ENCODE measurements around the gene SLC25A51. TPM values are rescaled to one million over a fixed set of nuclear protein-coding genes. Genes with fewer than 3 reads are reported as not detected.
"Not testable (repeated sequence)": the region's sequence is repeated elsewhere in the genome, so short reads cannot be mapped to it uniquely, and the experiment has no call there.

SLC25A51 gene
- total RNA-seq, 1 donor from 2014 or later, result 29.0 TPM

DNA sequence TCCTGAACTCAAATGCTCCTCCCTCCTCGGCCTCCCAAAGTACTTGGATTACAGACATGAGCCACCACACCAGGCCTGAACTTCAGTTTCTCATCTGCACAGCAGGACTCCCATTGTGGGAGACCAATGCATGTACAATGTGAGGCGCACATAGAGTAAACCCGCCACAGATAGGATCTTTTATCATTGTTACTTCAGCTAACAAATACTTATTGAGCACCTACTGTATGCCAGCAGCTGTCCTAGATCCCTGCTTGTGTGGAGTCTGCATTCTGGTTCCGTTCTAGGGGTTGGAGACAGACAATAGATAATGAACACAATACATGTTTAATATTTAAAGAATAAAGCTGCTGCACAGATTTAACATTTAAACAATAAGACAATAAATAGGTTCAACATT lies 6.3 kb upstream of the SLC25A51 start:
- no peak for DNase-seq (ENCODE audit: low spot score)
- intact Hi-C loops (cut with DNase I), result loop anchor here (5.0 kb wide), 2 partner anchors 177 to 452 kb away; no protein-coding TSS in a partner anchor

DNA sequence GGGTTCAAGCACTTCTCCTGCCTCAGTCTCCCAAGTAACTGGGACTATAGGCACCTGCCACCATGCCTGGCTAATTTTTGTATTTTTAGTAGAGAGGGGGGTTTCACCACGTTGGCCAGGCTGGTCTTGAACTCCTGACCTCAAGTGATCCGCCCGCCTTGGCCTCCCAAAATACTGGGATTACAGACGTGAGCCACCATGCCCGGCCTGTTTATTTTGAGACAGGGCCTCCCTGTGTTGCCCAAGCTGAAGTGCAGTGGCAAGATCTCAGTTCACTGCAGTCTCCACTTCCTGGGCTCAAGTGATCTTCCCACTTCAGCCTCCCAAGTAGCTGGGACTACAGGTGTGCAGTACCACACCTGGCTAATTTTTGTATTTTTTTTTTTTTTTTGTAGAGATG lies 5.9 kb upstream of the SLC25A51 start:
- intact Hi-C loops (cut with DNase I), result loop anchor here (5.0 to 10.0 kb wide), 3 partner anchors 177 to 452 kb away; partner anchors contain the start of gene POLR1E
- not testable (repeated sequence) for DNase-seq (ENCODE audit: low spot score)

DNA sequence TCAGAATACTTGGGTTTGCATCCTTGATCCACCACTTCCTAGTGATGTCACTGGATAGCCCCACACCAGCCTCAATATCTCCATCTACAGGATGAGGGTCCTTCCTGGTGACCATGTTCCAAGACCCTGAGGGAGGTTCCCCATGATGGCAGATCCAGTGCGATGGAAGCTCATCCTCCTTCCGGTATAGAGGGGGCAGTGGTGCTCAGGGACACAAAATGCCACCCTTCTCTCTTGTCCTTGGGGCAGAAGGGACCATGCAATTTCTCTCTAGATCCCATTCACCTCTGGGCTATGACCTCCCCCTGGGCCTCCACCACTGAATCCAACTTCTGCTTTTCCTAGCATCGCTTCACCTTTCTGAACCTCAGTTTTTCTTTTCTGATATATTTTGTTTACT lies 5.4 kb upstream of the SLC25A51 start:
- no peak for DNase-seq (ENCODE audit: low spot score)
- intact Hi-C loops (cut with DNase I), result loop anchor here (10.0 kb wide), 1 partner anchor 425 kb away; the partner anchor contains the start of gene POLR1E

DNA sequence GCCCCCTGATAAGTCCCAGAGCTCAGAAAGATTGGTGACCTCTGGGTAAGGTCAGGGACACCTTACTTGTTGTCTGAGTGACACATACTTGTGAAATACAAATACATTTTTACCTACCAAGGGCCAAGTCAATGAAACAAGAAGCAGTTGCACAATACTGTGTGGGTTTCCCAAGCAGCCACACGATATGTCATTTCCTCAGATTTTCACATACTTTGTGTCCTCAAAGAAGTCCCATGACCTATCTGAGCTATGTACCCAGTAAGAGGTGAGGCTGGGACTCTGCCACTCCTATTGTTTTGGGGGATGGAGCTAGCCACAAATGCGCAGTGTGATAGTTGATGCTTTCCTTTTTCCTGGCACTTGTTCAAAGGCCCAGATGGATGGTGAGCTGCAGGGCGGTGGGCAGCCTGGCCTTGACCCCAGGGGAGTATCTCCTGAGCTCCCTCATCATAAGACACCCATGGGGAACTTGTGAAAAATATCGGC lies 4.8 kb upstream of the SLC25A51 start:
- intact Hi-C loops (cut with DNase I), result loop anchor here (10.0 kb wide), 1 partner anchor 424 kb away; the partner anchor contains the start of gene POLR1E
- no peak for DNase-seq (ENCODE audit: low spot score)

DNA sequence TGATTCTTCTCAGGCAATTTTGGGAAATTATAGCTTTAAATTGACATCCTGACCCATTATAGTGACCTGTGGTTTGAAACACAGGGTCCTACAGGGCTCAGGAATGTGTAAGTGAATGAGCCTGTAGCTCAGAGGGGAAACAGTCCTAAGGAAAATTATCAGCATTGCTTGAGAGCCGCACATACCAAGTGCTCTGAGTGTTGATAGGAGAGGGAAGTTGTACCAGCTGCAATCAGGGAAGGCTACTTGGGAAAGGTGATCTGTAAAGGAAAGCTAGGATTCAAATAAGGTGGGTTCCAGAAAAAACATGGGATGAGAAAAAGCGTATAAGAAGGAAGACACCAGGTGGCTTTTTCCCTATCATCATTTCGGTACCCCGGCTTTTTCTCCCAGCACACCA lies 4.4 kb upstream of the SLC25A51 start:
- no peak for DNase-seq (ENCODE audit: low spot score)
- intact Hi-C loops (cut with DNase I), result loop anchor here (10.0 kb wide), 1 partner anchor 423 kb away; the partner anchor contains the start of gene POLR1E

DNA sequence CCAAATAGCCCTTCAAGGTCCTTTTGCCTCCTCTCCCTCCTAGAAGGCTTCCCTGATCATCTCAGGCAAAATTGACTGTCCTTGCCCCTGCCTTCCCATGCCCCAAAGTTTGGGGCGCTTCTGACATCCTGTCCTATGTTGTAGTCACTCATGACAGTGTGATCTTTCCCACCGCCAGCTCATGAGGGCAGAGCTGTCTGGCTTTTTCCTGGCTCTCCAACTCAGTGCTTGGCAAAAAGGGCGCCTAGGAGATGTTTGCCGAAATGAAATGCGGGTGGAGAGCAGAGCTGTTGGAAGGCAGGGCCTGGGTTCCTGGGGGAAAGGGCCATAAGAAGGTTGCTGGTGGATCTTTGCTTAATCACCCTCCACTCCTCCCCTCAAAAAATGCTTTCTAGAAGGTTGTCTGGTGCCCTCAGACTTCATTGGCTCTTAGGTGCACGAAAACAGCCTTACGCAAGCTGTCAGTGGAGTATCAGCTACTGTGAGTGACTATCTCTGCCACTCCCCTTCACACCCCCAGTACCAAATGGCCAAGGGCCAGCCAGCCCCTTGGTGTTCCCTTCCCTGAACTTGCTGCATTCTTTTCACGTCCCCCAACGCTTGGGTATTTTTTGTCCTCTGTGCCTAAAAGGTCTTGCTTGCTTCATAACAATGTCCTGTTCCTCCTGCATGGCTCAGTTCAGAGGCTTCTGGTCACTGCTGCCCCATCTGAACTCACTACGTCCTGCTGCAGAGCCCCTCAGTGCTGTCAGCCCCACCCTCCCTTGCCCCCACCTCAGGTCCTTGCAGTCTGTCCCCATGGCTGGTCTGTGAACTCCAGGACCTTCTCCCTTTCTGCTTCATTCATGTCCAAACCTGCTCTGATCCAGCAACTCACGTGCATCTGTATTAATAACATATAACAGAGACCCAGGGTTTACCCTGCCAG lies 2.6 kb upstream of the SLC25A51 start:
- no peak for DNase-seq (ENCODE audit: low spot score)
- intact Hi-C loops (cut with DNase I), result loop anchor here (10.0 kb wide), 1 partner anchor 422 kb away; the partner anchor contains the start of gene POLR1E

DNA sequence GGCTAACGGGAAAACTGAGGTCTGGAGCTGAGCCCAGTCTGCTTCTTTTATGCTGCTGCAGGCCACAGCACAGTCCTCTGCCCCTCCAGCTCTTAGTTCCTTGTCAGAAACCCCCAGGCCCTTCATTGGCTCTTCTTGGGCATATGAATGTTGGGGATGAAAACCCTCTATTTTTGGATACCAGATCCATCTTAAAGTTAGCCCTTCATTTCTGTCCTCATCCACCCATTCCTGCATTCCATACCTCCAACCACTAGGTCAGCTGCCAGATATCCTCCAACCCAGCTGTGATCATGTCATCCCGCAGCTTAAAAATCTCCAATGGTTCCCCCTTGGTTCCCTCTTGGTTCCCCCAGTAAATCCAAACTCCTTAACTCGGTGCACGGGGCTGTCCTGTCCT lies 1.8 kb upstream of the SLC25A51 start:
- intact Hi-C loops (cut with DNase I), result loop anchor here (10.0 kb wide), 1 partner anchor 421 kb away; the partner anchor contains the start of gene POLR1E
- DNase-seq (ENCODE audit: low spot score), result no peak

DNA sequence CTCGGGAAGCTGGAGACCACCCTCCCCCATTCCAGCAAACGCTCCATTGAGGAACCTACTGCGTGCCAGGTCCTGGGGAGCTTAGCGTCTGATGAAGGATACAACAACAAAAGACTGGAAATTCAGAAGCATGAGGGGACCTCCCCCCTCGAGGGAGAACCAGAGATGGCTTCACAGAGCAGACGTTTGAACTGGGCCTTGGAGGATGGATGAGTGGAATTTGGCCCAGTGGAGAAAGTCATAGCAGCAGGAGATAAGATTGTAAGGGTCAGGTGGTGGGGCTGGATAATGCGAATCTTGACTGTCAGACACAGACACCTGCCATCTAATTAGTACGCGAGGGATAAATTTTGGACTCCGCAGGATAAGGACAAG lies 1.2 kb upstream of the SLC25A51 start:
- intact Hi-C loops (cut with DNase I), result loop anchor here (10.0 kb wide), 1 partner anchor 420 kb away; the partner anchor contains the start of gene POLR1E
- no peak for DNase-seq (ENCODE audit: low spot score)

DNA sequence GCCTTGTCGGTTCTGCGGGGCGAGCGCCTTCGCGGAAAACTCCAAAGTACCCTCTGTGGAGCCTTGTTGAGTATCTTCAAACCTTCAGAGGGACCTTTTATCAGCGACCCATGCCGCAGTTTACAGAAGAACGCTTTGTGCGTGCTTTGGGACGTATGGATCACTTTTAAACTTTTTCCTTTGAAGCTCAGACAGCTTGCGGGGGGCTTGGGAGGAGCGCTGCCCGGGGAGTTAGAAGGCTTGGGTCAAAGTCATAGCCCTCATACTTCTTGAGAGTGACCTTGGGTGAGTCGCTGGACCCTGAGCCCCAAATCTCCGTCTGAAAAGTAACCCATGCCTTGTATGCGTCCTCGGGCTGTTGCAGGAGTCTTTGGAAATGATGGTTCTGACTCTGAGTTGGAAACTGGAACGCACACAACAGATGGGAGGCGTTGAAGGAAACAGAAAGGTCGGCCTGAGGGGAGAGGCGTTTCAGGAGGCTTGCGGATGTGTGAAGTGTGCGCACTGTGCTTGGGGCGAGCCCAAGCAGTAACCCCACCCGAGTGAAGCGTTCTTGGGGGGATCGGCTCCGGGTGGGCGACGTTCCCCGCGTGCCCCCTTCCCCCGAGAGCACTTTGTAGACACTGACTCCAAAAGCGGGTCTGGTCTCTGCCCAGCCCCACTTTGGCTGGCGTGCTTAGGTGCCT lies 661 bp upstream of the SLC25A51 start:
- intact Hi-C loops (cut with DNase I), result loop anchor here (10.0 kb wide), 1 partner anchor 420 kb away; the partner anchor contains the start of gene POLR1E
- no peak for DNase-seq (ENCODE audit: low spot score)

DNA sequence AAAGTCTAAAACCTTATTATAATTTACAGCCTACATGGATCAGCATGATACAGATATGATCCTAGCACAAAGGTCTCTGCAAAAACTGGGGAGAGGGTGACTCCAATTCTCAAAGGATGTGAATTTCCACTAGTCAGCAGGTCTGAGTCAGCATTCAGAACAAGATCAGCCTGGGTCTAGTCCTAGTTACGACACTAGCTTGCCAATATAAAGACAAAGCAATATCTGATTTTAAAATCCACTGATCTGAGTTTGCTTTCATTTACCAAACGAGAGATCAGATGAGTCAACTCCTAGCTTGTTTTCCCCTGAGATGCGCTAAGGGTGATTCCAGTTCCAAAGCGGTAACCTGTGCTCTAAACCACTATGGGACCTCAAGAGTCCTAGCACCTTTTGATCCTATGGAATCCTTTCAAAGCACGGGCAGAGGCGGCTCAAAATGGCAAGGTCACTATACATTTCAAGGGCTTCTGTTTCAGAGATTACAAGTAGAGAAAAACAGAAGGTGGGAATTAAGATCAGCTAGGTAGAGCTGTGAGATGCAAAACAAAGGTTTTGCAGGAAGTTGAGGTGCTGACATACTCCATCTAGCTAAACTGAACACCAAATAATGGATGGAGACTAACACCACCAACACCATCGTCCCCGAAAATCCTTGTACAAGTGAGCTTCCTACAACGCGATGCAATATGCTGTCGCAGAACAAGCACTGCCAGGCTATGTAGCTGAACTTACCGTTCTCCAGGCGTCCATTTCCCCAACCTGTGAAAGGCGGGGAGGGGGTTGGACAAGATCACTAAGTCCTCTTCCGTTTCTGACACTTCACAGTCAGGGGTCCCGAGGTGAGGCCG lies 906 bp downstream of the SLC25A51 start:
- intact Hi-C loops (cut with DNase I), result loop anchor here (10.0 kb wide), 1 partner anchor 418 kb away; the partner anchor contains the start of gene POLR1E
- DNase-seq (ENCODE audit: low spot score), result no peak

DNA sequence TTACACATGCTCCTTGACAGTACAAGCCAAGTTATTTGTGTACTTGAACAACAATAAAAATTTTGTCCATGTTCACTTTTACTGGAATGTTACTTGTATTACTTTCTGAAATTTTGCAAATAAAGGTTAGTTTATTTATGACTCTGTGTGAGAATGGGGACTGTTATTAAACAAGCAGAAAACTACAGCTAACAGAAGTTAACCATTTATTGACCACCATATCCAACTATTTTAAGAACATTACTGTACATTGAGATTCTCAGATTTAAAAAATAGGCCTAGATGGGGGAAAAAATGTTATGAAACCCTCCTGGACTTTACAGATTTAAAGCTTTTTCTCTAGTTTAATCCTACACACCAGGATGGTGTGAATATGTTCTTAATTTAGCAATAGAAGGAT lies 1.8 kb downstream of the SLC25A51 start:
- intact Hi-C loops (cut with DNase I), result loop anchor here (10.0 kb wide), 1 partner anchor 417 kb away; the partner anchor contains the start of gene POLR1E
- no peak for DNase-seq (ENCODE audit: low spot score)

DNA sequence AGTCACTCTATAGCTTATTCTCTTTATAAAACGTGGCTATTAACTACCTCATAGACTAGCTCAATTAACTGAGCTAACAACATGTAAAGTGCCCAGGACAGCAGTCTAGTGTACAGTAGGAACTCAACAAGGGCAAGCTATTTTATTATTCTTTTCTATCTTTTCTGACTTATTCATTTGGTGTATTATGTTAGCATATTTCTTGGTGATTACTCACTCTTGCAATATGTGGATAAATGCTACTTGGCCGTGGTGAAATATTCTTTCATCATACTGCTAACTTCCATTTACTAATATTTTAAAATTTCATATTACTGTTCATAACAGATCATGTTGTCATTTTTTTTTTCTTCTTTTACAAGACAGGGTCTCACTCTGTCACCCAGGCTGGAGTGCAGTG lies 4.9 kb downstream of the SLC25A51 start:
- no peak for DNase-seq (ENCODE audit: low spot score)
- intact Hi-C loops (cut with DNase I), result no loop called here

DNA sequence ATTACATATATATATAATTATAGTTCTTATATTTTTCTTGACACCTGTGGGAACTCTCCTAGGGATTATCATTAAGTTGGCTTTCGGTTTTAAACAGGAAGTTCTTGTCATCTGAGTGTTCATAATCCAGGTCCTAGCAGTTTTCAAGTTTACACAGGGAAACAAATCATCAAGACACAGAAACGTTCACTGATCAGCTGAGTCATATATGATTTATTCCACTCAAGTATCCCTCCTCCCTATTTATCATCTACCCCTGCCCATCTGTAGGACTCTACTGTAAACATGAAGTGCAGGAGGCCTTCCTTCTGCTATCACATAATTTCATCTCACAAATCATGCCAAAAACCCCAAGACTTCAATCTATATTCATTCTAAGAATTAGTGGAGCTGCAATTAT lies 6.3 kb downstream of the SLC25A51 start:
- intact Hi-C loops (cut with DNase I), result no loop called here
- no peak for DNase-seq (ENCODE audit: low spot score)

DNA sequence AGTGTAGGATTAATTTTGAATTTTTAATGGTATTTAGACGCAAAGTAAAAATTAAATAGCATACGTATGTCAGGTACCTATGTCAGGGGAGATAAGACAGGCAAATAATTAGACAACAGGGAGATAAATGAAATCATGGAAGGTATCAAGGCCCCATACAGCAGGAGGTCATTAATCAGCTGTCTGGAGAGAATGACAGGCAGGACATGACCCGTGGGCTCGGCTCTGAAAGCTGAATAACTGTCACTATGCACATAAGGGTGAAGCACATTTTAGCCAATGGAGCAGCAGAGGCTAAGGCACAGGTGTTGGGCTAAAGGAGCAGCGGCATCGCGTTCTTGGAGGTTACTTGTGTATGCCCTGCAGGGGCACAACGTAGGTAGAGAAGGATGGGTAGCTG lies 11.9 kb downstream of the SLC25A51 start:
- no peak for DNase-seq (ENCODE audit: low spot score)
- intact Hi-C loops (cut with DNase I), result no loop called here

DNA sequence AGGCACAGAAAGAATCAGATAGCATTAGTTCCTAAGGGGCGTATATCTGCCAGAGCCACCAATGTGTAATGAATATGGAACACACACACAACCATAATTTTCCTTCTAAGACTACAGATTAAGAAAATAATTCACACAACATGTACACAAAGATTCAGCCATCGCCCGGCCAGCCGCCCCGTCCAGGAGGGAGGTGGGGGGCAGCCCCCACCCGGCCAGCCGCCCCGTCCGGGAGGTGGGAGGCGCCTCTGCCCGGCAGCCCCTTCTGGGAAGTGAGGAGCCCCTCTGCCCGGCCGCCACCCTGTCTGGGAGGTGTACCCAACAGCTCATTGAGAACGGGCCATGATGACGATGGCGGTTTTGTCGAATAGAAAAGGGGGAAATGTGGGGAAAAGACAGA lies 12.9 kb downstream of the SLC25A51 start:
- DNase-seq (ENCODE audit: low spot score); intact Hi-C loops (cut with DNase I): not testable (repeated sequence)

DNA sequence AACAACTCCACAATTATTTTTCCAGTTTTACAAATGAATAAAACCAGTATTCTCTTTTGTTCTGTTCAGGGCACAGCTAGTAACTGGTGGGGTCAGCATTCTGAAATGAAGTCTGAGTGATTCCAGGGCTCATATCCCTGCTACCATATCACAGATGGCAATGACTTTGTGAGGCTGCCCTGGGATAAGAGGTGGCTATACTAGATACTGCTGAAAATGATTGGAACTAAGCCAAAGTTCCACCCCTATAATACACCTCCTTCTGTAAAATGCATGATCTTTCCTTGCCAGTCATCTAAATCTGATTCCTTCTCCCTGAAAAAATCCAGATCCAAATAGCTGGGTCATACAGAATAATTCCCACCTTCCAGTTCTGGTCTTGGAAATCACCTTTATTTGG lies 14.4 kb downstream of the SLC25A51 start:
- no peak for DNase-seq (ENCODE audit: low spot score)
- intact Hi-C loops (cut with DNase I), result no loop called here

DNA sequence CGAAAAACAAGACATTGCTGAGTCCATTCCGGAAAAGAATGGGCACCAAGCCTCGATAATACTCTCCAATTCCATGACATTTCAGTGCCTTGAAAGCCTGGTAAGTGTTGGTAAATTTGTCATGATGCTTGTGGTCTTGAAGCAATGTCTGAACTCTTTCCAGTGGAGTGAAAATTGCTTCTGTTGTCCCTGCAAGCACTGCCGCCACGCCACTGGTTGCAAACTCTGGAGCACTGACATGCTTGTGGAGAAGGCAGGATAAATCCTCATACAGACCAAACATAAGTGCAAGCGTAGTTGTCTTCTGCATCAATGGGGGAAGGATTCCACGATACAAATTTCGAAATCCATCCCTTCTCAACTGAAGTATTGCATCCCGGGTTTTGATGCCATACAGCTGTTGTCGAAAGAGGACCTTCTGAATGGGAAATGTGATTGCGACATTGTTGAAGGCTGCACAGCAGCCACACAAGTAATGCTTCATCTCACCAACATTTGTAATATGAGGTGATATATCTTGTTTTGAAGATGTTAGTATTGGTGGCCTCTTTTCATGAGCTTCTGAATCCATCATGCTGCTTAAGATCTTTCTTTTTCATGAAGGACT lies 15.8 kb downstream of the SLC25A51 start:
- not testable (repeated sequence) for DNase-seq (ENCODE audit: low spot score)

DNA sequence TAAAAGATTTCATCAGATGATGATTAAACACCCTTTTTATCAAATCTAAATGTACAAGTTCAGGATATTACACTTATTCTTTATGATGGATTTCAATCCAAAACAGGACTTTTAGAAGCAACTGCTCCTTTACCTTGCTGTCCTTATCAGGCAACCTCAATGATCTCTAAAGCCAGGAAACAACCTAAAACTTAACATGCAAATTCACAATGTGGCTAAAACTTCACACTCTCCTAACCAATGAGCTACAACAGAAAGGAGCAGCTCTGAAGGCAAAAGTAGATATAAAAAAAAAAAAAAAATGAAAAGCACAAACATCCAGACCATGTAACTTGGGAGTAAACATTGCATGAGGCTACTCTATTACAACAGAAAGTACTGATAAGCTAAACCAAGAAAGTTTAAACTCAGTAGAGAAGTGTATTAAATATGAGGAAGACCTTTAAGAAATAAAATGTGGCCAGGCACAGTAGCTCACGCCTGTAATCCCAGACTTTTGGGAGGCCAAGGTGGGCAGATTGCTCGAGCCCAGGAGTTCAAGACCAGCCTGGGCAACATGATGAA lies 22.9 kb downstream of the SLC25A51 start:
- intact Hi-C loops (cut with DNase I), result no loop called here
- no peak for DNase-seq (ENCODE audit: low spot score)

More for the DNA sequence above, 15.8 kb downstream of the SLC25A51 start:
- intact Hi-C loops (cut with DNase I), result not testable (repeated sequence)
